Measurements from ENCODE around the gene MBTPS2.

DNA sequence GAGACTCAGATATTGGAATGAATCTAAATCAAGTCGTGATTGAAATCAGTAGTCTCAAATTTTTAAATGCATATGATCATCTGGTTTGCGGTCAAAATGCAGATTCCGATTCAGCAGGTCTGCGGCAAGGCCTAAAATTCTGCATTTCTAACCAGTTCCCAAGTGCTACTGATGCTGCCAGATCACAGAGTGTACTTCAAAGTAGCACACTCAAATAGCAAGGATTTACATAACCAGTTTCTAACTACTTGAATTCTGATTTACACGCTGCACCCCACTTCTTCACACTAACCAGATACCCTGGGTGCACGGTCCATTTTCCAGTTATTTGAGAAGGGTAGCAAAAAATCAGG lies 752 bp downstream of the MBTPS2 start:
- TF ChIP-seq, protein P1, sequence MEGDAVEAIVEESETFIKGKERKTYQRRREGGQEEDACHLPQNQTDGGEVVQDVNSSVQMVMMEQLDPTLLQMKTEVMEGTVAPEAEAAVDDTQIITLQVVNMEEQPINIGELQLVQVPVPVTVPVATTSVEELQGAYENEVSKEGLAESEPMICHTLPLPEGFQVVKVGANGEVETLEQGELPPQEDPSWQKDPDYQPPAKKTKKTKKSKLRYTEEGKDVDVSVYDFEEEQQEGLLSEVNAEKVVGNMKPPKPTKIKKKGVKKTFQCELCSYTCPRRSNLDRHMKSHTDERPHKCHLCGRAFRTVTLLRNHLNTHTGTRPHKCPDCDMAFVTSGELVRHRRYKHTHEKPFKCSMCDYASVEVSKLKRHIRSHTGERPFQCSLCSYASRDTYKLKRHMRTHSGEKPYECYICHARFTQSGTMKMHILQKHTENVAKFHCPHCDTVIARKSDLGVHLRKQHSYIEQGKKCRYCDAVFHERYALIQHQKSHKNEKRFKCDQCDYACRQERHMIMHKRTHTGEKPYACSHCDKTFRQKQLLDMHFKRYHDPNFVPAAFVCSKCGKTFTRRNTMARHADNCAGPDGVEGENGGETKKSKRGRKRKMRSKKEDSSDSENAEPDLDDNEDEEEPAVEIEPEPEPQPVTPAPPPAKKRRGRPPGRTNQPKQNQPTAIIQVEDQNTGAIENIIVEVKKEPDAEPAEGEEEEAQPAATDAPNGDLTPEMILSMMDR (IDR thresholded peaks at IDR 0.05), result no peak
- no peak for TF ChIP-seq POLR2A (IDR thresholded peaks at IDR 0.05)

Data from body of pancreas (tissue), 4 donors.